SU-DHL-6 (cell line): ENCODE results near the gene CLCF1.

Source experiments
- EZH2phosphoT487 ChIP-seq: fragments of 200-600 bp; sonication (generic), shearing (Covaris generic); conservative IDR thresholded peaks from 2 replicates; pipeline ENCODE4 v1.6.1; 2018; ENCODE audit warnings: mild to moderate bottlenecking, antibody characterized with exemption, low read length, moderate library complexity, mixed read lengths
- TF ChIP-seq, protein P1 (sequence below): fragments of 200-600 bp; sonication (generic); IDR thresholded peaks from one replicate; pipeline ENCODE4 v1.5.1; 2017; ENCODE audit warnings: antibody characterized with exemption, mild to moderate bottlenecking, low read length, moderate library complexity; ENCODE audit not compliant: insufficient read depth, poor library complexity, severe bottlenecking

- TF ChIP-seq, protein P1, sequence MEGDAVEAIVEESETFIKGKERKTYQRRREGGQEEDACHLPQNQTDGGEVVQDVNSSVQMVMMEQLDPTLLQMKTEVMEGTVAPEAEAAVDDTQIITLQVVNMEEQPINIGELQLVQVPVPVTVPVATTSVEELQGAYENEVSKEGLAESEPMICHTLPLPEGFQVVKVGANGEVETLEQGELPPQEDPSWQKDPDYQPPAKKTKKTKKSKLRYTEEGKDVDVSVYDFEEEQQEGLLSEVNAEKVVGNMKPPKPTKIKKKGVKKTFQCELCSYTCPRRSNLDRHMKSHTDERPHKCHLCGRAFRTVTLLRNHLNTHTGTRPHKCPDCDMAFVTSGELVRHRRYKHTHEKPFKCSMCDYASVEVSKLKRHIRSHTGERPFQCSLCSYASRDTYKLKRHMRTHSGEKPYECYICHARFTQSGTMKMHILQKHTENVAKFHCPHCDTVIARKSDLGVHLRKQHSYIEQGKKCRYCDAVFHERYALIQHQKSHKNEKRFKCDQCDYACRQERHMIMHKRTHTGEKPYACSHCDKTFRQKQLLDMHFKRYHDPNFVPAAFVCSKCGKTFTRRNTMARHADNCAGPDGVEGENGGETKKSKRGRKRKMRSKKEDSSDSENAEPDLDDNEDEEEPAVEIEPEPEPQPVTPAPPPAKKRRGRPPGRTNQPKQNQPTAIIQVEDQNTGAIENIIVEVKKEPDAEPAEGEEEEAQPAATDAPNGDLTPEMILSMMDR = no peak
- TF ChIP-seq EZH2phosphoT487 = no peak
These were observed 33.7 kb upstream of the CLCF1 start for GRCh38 chr11:67406969-67407687.
